ENCODE measurements around the gene RAB8A. TPM values are rescaled to one million over a fixed set of nuclear protein-coding genes. Genes with fewer than 3 reads are reported as not detected.
A peak's percentile ranks its signal among the peaks of the same experiment; 100 is the strongest.
"Not testable (repeated sequence)": the region's sequence is repeated elsewhere in the genome, so short reads cannot be mapped to it uniquely, and the experiment has no call there.

Gene RAB8A
- total RNA-seq, 8 experiments from 2014 or later: 14.2 to 54.5 (median 42.3) TPM

DNA sequence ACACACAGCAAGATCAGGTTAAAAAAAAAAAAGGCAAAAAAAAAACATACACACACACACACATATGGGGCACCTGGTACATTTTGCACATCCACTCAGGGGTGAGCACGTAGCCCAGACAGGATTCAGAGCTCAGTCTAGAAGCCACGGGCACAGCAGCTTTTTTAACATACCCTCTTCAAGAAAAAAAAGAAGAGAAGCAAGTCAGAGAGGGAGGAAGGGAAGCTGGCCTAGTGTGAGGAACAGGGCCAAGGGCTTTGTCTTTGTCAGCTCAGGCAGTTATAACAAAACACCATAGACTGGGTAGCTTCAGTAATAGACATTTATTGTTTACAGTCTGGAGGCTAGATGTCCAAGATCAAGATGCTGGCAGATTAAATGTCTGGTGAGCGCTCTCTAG lies 37.7 kb upstream of the RAB8A start:
- no peak overlapping the region for H3K27ac ChIP-seq

DNA sequence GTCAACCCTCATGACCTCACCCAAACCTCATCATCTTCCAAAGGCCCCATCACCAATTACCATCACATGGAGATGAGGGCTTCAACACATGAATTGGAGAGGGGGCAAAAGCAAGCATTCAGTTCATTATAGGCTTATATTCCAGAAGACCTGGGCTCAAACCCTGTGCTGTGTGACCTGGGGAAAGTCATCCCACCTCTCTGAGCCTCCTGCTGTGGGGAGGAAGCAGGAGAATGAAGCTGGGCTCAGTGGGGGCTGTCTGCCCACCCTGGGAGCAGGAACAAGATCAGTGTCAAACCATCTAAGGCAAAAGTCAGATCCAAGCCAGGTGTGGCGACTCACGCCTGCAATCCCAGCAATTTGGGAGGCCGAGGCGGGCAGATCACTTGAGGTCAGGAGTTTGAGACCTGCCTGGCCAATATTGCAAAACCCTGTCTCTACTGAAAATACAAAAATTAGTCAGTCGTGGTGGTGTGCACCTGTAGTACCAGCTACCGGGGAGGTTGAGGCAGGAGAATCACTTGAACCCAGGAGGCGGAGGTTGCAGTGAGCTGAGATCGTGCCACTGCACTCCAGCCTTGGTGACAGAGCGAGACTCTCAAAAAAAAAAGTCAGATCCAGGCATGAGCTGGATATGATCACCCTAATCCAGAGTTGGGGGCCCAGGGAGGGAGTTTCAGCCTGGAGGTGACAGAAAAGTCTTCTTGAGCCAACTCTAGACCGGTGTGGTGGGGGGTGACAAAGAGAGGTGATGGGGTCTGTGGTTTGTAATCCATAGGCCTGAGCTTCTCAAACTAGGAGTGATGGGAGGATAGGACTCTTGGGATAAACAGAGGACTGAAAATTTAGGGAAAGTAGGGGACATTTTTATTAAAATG lies 37.0 kb upstream of the RAB8A start:
- Histone ChIP-seq H3K4me3 (no peak overlapping the region), H3K27ac (no peak overlapping the region), H3K4me1 (replicated peaks in 1 of 2) (peaks cover 16 to 21% of the 10 kb centered on the region in 2 donors)
- no peak for ATAC-seq (replicated peaks in 6 of 8)
- WGBS, 10 experiments: 81 to 100% (median 100%) methylated on average over 1 to 8 of the region's 10 CpGs; no CpG with 5 or more reads in 3 of the 10 experiments
- in situ Hi-C loops (cut with MboI; ENCODE audit: low pct_unique_long_range_greater_than_20kb in 2 of 9, low sequenced_read_pairs in 9 of 9, unreplicated experiment in 9 of 9): no loop called here

More for the DNA sequence above, 37.7 kb upstream of the RAB8A start:
- 30 to 70% (median 52%) methylated on average over 1 to 2 of the region's 3 CpGs; no CpG with 5 or more reads in 2 of the 10 experiments for WGBS, 10 experiments
- in situ Hi-C loops (cut with MboI; ENCODE audit: low pct_unique_long_range_greater_than_20kb in 2 of 9, low sequenced_read_pairs in 9 of 9, unreplicated experiment in 9 of 9): no loop called here
- H3K4me3 ChIP-seq: no peak overlapping the region
- H3K4me1 ChIP-seq (replicated peaks in 1 of 2): peaks cover 10 to 14% of the 10 kb centered on the region in 2 donors
- ATAC-seq (replicated peaks in 6 of 8): no peak

DNA sequence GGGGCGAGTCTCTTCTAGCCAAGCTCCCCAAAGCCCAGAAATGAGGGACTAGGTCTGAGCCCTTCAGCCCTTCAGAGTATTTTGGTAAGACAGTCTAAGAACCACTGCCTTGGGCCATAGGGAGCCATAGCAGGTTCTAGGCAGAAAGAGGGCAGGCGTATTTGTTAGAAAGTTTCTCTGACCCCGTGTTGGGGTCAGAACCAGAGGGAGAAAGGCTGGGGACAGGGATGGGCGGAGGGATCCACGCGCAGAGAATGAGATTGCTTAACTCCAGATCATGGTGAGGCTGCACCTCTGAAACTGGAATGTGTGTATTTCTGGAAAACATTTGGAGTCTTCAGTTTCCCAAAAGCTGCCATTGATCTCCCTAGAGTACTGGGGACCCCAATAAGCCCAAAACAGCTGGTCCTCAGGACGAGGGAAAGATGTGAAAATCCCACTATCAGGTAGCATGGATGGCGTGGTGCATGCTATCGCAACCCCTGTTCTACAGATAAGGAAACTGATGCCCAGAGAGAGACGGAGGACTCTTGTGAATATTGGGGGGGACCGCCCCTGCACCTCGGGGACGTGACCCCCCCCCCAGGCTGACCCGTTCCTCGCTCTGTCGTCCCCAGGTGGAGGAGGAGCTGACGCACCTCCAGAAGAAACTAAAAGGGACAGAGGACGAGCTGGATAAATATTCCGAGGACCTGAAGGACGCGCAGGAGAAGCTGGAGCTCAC lies 36.1 kb upstream of the RAB8A start:
- in situ Hi-C loops (cut with MboI; ENCODE audit: low pct_unique_long_range_greater_than_20kb in 2 of 9, low sequenced_read_pairs in 9 of 9, unreplicated experiment in 9 of 9): no loop called here
- WGBS, 10 experiments: 13 to 94% (median 67%) methylated on average over 2 to 6 of the region's 21 CpGs; no CpG with 5 or more reads in 4 of the 10 experiments
- Histone ChIP-seq H3K27ac (peak overlapping the region; percentile 84 to 91), H3K4me3 (peak overlapping the region; percentile 64 to 94 (median 90)), H3K4me1 (replicated peaks in 1 of 2) (peaks cover 16 to 22% of the 10 kb centered on the region in 2 donors)
- no peak for ATAC-seq (replicated peaks in 6 of 8)

DNA sequence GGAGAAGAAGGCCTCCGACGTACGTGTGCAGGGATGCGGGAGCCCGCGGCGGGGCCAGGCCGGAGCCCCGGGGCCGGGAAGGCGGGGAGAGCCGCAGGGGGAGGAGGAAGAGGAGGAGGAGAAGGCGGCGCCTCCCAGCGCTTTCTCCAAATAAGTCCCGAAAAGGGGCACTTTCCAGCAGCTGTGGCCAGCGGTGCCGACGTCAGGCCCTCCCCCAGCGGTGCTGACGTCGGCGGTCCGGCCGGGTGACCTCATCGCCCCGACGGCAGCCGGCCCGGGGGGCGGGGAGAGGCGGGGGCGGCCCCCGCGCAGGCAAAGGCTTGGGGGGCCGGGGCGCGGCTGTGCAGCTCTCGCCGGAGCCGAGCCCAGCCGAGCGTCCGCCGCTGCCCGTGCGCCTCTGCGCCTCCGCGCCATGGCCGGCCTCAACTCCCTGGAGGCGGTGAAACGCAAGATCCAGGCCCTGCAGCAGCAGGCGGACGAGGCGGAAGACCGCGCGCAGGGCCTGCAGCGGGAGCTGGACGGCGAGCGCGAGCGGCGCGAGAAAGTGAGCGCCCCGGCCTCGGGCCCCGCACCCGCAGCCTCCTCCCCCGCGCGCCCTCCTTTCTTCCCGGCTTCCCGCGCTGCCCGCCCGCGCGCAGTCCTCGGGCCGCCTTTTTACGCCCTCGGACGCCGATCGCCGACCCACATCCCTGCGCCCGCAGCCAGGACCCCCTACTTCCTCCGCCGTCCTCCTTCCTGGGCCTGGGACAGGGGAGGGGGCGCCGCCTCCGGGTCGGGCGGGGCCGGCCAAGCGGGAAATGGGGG lies 35.3 kb upstream of the RAB8A start, which contains the start of gene TPM4:
TPM4 (plus strand) TSS at position 342 of the 804 bp plus-strand sequence; CDS start at position 413, 71 bp downstream.
- in situ Hi-C loops (cut with MboI; ENCODE audit: low pct_unique_long_range_greater_than_20kb in 2 of 9, low sequenced_read_pairs in 9 of 9, unreplicated experiment in 9 of 9): no loop called here
- 0% methylated on average over 1 of the region's 101 CpGs; no CpG with 5 or more reads in 9 of the 10 experiments for WGBS, 10 experiments
- ATAC-seq (replicated peaks in 6 of 8): peak; percentile 47 to 82 (median 67)

DNA sequence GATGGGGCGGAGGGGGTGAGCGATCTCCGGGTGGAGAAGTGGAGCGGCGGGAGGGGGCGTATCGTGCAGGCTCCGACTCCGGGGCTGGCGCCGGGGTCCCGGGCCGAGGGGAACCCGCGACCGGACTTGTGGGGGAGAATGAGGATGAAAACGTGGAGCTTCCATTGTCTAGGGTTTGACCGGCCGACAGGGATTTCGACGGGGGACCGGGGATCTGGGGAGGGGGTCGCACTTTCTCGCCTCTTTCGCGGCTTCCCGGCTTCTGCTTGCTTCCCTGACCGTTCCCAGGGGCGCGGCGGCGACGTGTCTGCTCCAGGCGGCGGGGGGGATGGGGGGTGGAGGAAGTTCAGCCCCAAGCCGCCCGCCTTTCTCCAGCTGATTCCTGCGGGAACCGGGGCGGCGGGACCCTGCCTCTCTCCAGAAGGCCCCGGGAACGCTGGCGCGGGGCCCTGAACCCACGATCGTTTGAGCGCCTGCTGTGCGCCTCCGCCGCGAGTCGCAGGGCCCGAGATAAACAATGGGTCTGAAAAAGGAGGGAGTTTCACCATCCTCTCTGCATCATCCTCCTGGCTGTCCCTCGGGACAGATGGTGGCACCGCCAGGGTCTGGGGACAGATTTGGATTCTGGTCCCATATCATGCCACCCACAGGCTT lies 34.6 kb upstream of the RAB8A start:
- peak in 5 of 8 experiments; percentile 20 to 44 (median 33) for ATAC-seq (replicated peaks in 6 of 8)
- Histone ChIP-seq H3K4me3 (peak overlapping the region; percentile 64 to 94 (median 90)), H3K4me1 (replicated peaks in 1 of 2) (peaks cover 16 to 22% of the 10 kb centered on the region in 2 donors), H3K27ac (peak overlapping the region; percentile 84 to 91)
- 0% methylated on average over 1 to 6 of the region's 56 CpGs; no CpG with 5 or more reads in 7 of the 10 experiments for WGBS, 10 experiments
- in situ Hi-C loops (cut with MboI; ENCODE audit: low pct_unique_long_range_greater_than_20kb in 2 of 9, low sequenced_read_pairs in 9 of 9, unreplicated experiment in 9 of 9): no loop called here

More for the DNA sequence above, 35.3 kb upstream of the RAB8A start, which contains the start of gene TPM4:
- Histone ChIP-seq H3K4me1 (replicated peaks in 1 of 2) (peaks cover 16 to 22% of the 10 kb centered on the region in 2 donors), H3K27ac (peak within 1 kb of the TSS; percentile 84 to 91), H3K4me3 (peak within 1 kb of the TSS; percentile 64 to 94 (median 90))

DNA sequence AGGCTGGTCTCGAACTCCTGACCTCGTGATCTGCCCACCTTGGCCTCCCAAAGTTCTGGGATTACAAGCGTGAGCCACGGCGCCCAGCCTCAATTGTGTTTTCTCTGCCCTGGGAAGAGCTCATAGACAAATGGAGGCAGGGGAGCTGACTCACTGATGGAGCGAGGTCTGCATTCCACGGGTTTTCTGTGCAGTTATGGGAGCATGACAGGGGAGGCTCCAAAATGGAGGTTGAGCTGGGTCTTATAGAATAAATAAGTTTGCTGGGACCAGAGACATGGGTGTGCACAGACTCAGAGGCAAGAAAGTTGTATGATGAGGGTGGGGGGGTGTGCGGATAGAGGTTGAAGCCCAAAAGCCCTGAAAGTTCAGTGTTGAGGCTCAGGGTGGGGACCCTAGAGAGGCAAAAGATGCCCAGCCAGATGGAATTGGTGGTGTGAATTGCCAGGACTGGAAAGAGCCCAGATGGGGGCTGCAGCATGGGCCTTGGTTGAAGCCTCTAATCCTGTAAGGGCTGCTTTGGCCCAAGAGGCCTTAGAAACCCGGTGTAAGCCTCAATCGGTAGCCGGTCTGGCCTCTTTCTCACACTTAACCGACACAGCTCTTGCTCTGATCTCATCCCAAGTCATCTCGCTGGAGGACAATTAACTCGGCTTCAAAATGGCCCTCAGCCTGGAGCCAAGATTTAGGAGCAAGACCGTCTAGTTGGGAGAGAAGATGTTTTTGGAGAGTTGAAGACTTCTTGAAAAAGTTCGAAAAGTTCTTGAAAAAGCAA lies 33.5 kb upstream of the RAB8A start:
- 0 to 27% (median 7%) methylated on average over 3 to 11 of the region's 16 CpGs; no CpG with 5 or more reads in 2 of the 10 experiments for WGBS, 10 experiments
- Histone ChIP-seq H3K27ac (peak overlapping the region; percentile 84 to 91), H3K4me1 (replicated peaks in 1 of 2) (peaks cover 16 to 22% of the 10 kb centered on the region in 2 donors), H3K4me3 (peak overlapping the region; percentile 64 to 94 (median 90))
- in situ Hi-C loops (cut with MboI; ENCODE audit: low pct_unique_long_range_greater_than_20kb in 2 of 9, low sequenced_read_pairs in 9 of 9, unreplicated experiment in 9 of 9): no loop called here
- peak in 6 of 8 experiments; percentile 0 to 15 (median 3) for ATAC-seq (replicated peaks in 6 of 8)

DNA sequence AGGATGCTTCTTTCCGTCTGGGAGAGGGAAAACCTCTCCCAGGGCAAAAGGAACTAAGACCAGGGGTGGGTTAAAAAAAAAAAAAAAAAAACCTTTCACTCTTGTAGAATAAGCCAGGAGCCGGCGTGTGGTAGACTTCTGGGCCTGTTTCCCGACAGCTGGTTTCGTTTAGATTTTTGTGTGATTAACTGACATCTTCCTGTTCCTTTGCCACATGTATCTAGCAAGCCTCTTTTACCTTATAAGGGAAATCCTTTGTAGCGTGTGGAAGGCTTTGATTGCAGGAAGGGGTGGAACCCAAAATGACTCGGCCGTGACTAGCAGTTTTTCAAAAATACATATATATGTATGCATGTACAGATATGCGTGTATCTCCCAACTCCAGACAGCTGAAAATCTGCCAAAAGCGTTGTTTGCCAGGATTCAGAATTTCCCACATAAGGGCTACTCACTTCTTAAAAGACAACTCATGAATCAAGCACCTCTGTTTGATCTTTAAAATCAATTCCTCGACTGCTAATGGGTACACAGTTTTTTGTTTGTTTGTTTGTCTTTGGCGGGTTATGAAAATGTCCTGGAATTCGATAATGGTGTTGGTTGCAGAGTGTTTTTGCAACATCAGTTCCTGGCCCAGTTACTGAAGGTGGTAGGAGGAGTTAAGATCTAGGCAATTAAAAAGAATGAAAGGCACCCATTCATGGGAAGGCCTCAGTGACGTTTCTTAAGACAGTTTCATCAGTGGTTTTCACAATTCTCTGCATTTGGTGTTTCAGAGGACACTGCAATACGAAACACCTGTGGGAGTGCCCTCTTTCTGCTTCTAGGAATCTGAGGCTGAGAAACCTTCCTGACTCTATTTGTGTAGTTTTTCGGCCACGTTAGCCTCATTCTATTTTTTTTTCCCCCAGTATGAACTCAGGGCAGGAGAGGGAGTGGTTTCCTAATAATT lies 32.7 kb upstream of the RAB8A start:
- in situ Hi-C loops (cut with MboI; ENCODE audit: low pct_unique_long_range_greater_than_20kb in 2 of 9, low sequenced_read_pairs in 9 of 9, unreplicated experiment in 9 of 9): no loop called here
- peak; percentile 3 to 79 (median 18) for ATAC-seq (replicated peaks in 6 of 8)

DNA sequence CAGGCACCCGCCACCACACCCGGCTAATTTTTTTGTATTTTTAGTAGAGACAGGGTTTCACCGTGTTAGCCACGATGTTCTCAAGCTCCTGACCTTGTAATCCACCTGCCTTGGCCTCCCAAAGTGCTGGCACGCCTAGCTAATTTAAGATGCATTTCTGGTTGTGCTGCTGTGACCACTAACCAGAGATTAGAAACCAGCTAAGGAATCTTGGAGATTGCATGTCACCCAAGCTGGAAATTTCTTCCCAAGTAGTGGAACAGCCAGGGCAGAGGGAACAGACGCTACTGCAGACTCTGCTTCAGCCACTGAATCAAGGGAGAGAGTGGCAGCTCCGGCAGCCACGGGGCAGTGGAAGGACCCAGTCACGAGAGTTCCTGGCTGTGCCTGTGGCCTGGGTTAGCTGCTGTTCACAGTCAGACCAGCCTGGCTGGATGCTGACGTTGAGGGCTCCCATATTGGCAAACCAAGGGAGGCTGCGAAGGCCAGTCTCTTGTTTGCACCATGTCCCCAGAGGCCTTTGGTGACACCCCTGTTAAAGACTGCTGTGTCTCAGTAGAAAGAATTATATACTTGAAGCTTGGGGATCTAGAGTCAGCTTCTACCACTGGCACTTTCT lies 27.5 kb upstream of the RAB8A start:
- 44 to 100% (median 91%) methylated on average over 2 to 6 of the region's 11 CpGs; no CpG with 5 or more reads in 4 of the 10 experiments for WGBS, 10 experiments
- in situ Hi-C loops (cut with MboI; ENCODE audit: low pct_unique_long_range_greater_than_20kb in 2 of 9, low sequenced_read_pairs in 9 of 9, unreplicated experiment in 9 of 9): no loop called here
- Histone ChIP-seq H3K4me3 (no peak overlapping the region), H3K4me1 (replicated peaks in 1 of 2) (peaks cover 4 to 6% of the 10 kb centered on the region in 2 donors), H3K27ac (no peak overlapping the region)
- no peak for ATAC-seq (replicated peaks in 6 of 8)

More for the DNA sequence above, 32.7 kb upstream of the RAB8A start:
- Histone ChIP-seq H3K4me1 (replicated peaks in 1 of 2) (peaks cover 16 to 22% of the 10 kb centered on the region in 2 donors), H3K4me3 (peak overlapping the region; percentile 64 to 94 (median 90)), H3K27ac (peak overlapping the region; percentile 84 to 91)
- WGBS, 10 experiments: 0 to 46% (median 17%) methylated on average over 4 to 17 of the region's 17 CpGs; no CpG with 5 or more reads in 1 of the 10 experiments

DNA sequence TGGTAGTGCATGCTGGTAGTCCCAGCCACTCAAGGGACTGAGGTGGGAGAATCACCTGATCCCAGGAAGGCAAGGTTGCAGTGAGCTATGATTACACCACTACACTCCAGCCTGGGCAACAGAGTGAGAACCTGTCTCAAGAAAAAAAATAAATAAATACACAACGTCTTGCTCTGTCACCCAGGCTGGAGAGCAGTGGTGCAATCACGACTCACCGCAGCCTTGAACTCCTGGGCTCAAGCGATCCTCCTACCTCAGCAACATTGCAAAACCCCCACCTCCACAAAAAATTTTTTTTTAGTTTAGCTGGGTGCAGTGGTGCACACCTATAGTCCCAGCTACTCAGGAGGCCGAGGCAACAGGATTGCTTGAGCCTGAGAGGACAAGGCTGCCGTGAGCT lies 26.6 kb upstream of the RAB8A start:
- WGBS, 10 experiments: 50 to 100% (median 81%) methylated on average over 1 to 3 of the region's 6 CpGs; no CpG with 5 or more reads in 2 of the 10 experiments

DNA sequence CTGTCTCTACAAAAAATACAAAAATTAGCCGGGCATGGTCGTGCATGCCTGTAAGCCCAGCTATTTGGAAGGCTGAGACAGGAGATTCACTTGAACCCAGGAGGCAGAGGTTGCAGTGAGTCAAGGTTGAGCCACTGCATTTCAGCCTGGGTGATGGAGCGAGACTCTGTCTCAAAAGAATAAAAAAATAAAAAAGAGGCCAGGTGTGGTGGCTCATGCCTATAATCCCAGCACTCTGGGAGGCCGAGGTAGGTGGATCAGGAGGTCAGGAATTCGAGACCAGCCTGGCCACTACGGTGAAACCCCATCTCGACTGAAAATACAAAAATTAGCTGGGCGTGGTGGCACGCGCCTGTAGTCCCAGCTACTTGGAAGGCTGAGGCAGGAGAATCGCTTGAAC lies 24.3 kb upstream of the RAB8A start:
- ATAC-seq (replicated peaks in 6 of 8); H3K27ac ChIP-seq; H3K4me1 ChIP-seq (replicated peaks in 1 of 2); H3K4me3 ChIP-seq; in situ Hi-C loops (cut with MboI; ENCODE audit: low pct_unique_long_range_greater_than_20kb in 2 of 9, low sequenced_read_pairs in 9 of 9, unreplicated experiment in 9 of 9): not testable (repeated sequence)
- WGBS, 10 experiments: 78 to 100% (median 94%) methylated on average over 2 to 5 of the region's 11 CpGs; no CpG with 5 or more reads in 3 of the 10 experiments

More for the DNA sequence above, 26.6 kb upstream of the RAB8A start:
- H3K4me3 ChIP-seq: no peak overlapping the region
- ATAC-seq (replicated peaks in 6 of 8): no peak
- no peak overlapping the region for H3K27ac ChIP-seq
- in situ Hi-C loops (cut with MboI; ENCODE audit: low pct_unique_long_range_greater_than_20kb in 2 of 9, low sequenced_read_pairs in 9 of 9, unreplicated experiment in 9 of 9): no loop called here
- no peaks in the 10 kb centered on the region for H3K4me1 ChIP-seq (replicated peaks in 1 of 2)
